Activated CD4-positive, alpha-beta T cell treated with anti-CD3 and anti-CD28 coated beads for 4 hours (primary cell): ENCODE data around the gene GOLGA8O.
"Not testable (repeated sequence)": the region's sequence is repeated elsewhere in the genome, so short reads cannot be mapped to it uniquely, and the experiment has no call there.

Experiments
- DNase-seq, 2 donors: peaks; one replicate each; pipeline ENCODE4 v3.0.0-alpha.2; 2020

GOLGA8O gene, protein sequence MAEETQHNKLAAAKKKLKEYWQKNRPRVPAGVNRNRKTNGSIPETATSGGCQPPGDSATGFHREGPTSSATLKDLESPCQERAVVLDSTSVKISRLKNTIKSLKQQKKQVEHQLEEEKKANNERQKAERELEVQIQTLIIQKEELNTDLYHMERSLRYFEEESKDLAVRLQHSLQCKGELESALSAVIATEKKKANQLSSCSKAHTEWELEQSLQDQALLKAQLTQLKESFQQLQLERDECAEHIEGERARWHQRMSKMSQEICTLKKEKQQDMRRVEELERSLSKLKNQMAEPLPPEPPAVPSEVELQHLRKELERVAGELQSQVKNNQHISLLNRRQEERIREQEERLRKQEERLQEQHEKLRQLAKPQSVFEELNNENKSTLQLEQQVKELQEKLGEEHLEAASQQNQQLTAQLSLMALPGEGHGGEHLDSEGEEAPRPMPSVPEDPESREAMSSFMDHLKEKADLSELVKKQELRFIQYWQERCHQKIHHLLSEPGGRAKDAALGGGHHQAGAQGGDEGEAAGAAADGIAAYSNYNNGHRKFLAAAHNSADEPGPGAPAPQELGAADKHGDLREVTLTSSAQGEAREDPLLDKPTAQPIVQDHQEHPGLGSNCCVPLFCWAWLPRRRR

DNA sequence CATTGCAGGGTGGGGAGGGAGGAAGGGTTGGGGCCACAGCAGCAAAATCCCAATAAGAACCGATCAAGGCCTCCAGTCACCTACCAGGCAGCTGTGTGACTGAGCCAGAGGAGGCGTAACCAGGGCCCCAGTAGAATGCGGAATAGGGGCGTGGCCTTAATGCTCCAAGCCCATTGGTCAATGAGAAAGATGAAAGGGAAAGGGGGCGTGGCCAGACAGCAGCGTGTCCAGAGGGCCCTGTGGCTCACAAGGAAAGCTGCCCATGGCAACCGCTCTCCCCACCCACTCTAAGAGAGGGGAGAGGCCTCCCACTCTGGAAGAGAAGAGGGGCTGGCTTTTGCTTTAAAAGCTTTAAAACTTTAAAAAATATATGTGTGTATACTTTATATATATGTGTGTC lies at the start of gene GOLGA8O:
Gene GOLGA8O, minus strand, starts transcription at position 101 of the 400 bp plus-strand sequence. Its CDS starts 98 bp downstream, at position 3.
- not testable (repeated sequence) for DNase-seq

DNA sequence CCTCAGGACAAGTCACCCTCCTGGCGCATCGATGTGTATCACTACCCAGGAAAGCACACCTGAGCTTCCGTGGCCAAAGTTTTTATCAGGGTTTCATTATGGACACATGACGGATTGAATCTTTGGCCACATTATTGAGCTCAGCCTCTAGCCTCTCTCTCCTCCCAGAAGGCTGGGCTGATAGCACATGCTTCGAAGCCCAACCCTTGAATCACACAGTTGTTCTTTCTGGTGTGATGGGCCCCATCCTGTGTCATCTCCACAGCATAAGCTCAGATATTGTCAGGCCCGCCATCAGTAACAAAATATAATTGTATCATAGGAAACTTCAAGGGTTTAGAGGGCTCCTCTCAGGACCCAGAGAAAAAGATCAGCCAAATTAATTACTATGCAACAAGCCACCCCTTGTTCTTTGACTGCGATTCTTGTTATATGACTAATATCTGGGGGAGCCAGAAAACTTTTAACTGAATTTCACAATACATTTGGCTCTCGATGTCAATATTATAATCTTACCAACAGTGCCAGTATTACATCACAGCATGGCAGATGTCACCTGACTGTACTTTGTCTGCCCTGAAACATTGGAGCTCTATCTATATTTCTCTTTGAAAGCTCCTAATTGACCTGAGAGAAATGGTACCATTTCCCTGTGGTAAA lies 48.8 kb upstream of the GOLGA8O start:
- not testable (repeated sequence) for DNase-seq

DNA sequence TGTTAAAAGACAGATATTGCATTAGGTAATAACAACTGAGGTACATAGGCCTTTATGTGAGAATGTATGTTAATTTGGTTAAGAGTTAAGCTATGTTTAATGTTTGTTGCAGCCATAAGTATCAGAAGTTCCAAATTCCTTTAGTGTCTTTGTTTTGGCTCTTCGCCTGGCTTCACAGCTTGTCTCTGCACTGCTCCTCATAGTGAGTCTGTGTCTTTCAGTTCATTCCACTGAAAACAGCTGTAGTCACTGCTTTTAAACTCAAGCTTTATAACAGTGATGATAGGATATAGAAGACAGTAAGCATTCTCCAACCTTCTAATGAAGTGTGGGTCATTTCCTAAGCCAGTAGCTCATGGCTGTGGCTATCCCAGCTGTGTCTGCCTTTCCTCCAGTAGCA lies 47.5 kb upstream of the GOLGA8O start:
- DNase-seq: not testable (repeated sequence)

DNA sequence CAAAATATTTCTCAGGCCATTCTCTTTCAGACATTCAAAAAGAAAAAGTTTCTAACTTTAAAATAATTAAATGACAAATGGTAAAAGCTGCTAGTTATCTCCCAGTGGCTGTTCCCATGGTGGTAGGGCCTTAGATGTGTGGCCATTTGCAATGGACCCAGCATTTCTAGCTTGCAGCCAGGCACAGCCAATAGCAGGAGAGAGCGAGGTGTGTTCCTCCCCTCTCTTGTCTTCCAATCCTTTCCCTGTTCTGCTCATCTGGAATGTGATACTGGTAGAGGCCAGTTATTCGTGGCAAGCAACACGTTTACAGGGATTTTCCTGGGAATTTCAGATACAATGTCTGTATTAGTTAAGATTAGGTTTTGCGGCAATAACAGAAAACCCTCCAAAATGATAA lies 37.3 kb upstream of the GOLGA8O start:
- not testable (repeated sequence) for DNase-seq

DNA sequence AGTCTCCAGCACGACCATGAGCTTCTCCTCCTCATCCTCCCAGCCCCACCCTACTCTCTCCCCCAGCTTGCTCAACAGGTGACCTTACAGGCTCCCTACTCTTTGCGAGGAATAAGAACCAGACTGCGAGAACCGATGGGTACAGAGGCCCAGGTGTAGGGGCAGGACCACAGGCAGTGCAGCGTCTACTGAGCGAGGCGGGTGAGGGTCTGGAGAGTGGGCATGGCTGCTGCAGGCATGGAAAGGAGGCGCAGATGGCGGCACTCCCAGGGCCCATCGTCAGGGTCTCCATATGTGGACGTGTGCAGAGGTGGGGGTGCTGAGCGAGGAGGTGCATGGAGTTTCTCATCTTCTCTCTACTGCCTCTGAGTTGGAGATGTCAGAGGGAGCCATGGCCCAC lies 31.0 kb upstream of the GOLGA8O start:
- DNase-seq: not testable (repeated sequence)

DNA sequence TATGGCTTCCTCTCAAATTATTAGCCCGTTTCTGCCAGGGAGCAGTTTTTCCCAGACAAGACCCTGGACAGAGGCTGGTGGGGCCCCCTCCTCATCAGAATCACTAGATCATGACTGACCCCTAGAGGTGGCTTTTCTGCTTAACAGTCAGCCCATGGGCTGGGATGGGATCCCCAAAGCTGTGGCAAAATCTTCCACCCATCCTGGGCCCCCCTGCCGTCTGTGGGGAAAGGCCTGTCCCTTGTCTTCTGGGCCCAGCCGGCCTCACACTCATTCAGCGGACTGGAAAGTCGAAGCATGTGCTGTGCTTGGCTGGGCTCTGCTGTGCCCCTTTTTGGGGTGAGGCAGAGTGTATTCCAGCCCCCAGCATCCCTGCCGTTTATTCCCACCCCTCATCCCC lies 27.9 kb upstream of the GOLGA8O start:
- not testable (repeated sequence) for DNase-seq

DNA sequence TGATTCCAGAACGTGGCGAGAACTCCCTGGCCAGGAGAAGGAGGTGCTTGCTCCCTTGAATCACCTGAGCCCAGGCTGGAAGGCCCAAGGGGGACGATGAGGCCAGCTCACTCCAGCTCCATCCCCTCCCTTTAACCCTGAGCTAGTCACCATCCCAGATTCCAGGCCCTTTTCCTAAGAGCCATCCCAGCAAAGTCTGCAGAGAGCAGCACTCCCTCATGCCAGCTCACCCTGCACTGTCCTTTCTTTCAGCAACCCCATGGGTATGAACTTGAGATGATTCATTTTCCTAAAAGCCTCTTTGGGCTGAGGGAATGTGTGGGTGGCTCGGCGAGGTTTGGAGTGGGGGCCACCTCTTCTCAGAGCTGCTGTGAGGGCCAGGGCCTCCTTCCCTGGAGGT lies 26.2 kb upstream of the GOLGA8O start:
- DNase-seq: not testable (repeated sequence)

DNA sequence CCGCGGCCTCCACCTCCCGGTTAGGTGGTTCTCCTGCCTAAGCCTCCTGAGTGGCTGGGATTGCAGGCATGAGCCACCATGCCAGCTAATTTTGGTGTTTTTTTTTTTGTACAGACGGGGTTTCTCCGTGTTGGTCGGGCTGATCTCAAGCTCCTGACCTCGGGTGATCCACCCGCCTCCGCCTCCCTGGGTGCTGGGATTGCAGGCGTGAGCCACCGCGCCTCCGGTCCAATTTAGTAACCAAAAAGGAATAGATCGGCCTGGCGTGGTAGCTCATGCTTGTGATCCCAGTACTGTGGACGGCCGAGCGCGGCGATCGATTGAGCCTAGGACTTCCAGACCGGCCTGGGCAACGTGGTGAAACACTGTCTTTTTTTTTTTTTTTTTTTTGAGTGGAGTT lies 12.6 kb upstream of the GOLGA8O start:
- not testable (repeated sequence) for DNase-seq

DNA sequence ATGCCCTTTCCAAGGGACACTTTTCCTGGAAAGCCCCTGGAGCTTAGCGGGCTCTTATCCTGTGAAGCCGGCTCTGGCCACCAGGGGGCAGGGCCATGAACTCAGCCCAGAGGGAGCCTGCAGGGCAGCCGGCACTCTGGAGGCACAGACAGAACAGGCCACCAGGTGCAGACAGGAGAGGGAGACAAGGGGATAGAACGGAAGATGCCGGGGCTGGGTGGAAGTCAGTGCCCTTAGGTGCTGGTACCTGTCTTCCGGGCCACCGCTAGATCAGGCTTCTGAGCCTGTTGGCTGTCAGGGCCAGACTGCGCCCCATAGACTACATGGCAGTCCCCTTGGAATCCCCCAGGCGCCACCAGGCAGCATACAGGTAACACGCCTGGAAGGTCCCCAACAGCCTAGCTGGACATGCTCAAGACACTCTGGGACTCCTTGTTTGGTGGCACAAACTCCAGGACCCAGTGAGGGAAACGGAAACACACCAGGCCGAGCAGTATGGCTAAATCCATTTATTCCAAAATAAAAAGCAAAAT lies 14.9 kb downstream of the GOLGA8O start:
- not testable (repeated sequence) for DNase-seq

DNA sequence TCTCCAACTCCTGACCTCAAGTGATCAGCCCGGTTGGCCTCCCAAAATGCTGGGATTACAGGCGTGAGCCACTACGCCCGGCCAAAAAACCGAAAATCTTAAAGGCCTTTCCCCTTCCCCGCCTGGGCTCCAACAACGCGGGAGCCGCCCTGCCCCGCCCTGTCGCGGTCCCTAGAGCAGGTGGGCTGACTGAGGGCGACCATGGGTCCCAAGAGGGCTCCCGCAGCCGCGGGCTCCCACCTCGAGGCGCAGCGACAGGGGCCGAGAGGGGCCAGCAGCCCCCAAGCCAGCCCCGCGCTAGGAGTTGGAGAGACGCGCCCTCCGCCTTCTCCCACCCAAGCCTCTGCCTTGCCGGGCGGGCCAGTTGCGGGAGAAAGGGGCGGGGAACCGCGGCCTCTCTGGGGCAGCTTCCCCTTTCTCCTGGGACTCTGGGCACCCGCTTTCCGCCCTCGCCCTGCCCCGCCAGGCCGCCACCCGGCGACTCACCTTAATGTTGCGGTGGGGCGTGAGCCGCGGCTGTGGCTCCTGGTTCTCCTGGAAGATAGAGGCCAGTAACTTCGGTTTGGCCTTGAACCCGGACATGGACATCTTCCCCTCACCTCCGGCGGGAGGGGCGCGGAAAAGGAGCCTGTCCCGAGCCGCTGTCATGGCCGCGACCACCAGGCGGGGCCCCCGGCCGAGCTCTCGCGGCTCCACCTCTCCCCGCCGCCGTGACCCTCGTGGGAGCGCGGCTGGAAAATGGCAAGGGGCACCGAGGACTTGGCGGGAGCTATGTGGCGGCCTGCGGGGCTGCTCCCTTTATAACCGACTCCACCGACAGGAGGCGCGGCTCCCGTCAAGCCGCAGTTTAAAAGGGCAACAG lies 21.1 kb downstream of the GOLGA8O start:
- DNase-seq: not testable (repeated sequence)

DNA sequence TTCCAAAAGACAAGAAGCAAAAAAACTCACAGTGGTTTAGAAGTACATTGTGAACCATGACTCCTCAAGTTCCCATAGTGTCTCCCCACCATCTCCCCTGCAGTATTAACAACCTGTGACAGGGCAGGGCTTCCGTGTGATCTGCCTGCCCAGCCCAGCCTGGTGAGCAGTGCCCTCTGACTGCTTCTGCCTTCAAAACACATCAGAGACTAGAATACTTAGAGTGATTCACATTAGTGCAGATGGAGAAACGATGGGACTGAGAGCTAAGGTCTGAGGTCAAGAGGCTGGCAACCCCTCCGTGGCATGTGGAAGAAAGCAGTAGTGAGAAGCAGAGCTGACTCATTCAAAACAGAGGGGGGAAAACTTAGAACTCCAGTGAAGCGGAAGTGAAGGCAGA lies 27.8 kb downstream of the GOLGA8O start:
- not testable (repeated sequence) for DNase-seq

DNA sequence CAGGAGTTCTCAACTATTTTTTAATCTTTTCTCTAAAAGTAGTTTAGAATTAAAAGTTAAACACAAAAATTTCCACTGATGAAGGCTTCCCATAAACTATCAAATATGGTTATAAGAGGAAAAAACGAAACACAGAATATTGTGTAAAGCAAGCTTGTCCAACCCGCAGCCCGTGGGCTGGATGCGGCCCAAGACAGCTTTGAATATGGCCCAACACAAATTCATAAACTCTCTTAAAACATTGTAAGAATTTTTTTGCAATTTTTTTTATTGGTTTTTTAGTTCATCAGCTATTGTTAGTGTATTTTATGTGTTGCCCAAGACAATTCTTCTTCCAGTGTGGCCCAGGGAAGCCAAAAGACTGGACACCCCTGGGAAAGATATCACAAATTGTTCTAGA lies 28.9 kb downstream of the GOLGA8O start:
- DNase-seq: not testable (repeated sequence)

DNA sequence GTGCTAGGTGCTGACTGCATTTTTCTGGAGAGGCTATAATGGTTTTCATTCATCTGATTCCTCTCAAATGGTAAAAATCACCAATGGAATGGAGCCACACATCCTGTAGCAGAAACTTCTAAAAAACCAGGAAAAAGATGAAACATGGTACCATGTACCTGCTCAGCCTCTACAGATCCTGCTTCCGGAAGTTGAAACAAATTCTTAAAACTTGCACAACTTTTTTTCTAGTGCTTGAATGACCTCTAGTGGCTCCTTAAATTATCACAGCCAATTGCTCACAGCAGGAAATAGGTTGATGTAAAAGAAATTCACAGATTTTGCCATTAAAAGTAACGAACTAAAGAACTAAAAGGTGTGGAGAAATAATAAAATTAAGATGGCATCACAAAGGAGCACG lies 47.5 kb downstream of the GOLGA8O start:
- not testable (repeated sequence) for DNase-seq

DNA sequence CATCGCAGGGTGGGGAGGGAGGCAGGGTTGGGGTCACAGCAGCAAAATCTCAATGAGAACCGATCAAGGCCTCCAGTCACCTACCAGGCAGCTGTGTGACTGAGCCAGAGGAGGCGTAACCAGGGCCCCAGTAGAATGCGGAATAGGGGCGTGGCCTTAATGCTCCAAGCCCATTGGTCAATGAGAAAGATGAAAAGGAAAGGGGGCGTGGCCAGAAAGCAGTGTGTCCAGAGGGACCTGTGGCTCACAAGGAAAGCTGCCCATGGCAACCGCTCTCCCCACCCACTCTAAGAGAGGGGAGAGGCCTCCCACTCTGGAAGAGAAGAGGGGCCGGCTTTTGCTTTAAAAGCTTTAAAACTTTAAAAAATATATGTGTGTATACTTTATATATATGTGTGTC lies 52.2 kb downstream of the GOLGA8O start, which contains the start of gene GOLGA8K:
Gene GOLGA8K, minus strand, starts transcription at position 101 of the 400 bp plus-strand sequence. Its CDS starts 98 bp downstream, at position 3.
- not testable (repeated sequence) for DNase-seq

DNA sequence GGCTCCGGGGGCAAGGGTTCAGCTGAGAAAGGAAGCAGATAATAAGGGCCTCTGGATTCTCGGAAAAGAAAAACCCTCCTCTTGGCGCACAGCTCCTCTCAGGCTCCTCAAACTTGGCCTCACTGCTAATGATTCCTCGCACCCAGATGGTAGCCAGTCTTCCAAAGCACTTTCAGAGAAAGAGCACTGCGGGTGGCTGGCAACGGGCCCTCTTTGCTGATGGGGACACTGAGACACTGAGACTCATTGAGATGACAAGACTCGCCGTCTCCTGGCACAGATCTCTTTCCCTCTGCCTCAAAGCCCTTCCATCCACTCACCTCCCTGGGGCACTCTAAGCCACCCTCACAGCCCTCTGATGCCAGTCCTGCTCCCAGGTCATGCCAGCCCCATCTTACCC lies 58.9 kb downstream of the GOLGA8O start:
- DNase-seq: not testable (repeated sequence)
